Nephron (organoid): Measurements from ENCODE around the gene SIGLEC8.
"Not testable (repeated sequence)": the region's sequence is repeated elsewhere in the genome, so short reads cannot be mapped to it uniquely, and the experiment has no call there.

Source experiments
- H3K27ac Mint-ChIP-seq, 3 experiments: 2 replicates each; pipeline ENCODE4 v1.8.0; 2020; ENCODE audit warnings: mixed read lengths in 3 of 3, mild to moderate bottlenecking in 2 of 3, moderate library complexity in 1 of 3
- H3K27me3 Mint-ChIP-seq: 2 replicates; pipeline ENCODE4 v1.8.0; 2021; ENCODE audit warnings: low read depth, mild to moderate bottlenecking, moderate library complexity, mixed read lengths
- H3K36me3 Mint-ChIP-seq: 2 replicates; pipeline ENCODE4 v1.8.0; 2020; ENCODE audit warnings: low read depth, mixed read lengths
- H3K4me1 Mint-ChIP-seq: 2 replicates; pipeline ENCODE4 v1.8.0; 2020; ENCODE audit warnings: mixed read lengths
- H3K4me3 Mint-ChIP-seq, 3 experiments: 2 replicates each; pipeline ENCODE4 v1.8.0; 2020; ENCODE audit warnings: mild to moderate bottlenecking in 3 of 3, mixed read lengths in 3 of 3, moderate library complexity in 2 of 3
- H3K9me3 Mint-ChIP-seq: 2 replicates; pipeline ENCODE4 v1.8.0; 2020; ENCODE audit warnings: mixed read lengths
- TF ChIP-seq, protein P1 (sequence below), 3 experiments: fragments of 200-600 bp; sonication (generic); IDR thresholded peaks; one replicate each; pipeline ENCODE4 v1.5.0; 2021; ENCODE audit warnings: antibody characterized with exemption in 3 of 3; ENCODE audit not compliant: unreplicated experiment in 3 of 3

Gene SIGLEC8

DNA sequence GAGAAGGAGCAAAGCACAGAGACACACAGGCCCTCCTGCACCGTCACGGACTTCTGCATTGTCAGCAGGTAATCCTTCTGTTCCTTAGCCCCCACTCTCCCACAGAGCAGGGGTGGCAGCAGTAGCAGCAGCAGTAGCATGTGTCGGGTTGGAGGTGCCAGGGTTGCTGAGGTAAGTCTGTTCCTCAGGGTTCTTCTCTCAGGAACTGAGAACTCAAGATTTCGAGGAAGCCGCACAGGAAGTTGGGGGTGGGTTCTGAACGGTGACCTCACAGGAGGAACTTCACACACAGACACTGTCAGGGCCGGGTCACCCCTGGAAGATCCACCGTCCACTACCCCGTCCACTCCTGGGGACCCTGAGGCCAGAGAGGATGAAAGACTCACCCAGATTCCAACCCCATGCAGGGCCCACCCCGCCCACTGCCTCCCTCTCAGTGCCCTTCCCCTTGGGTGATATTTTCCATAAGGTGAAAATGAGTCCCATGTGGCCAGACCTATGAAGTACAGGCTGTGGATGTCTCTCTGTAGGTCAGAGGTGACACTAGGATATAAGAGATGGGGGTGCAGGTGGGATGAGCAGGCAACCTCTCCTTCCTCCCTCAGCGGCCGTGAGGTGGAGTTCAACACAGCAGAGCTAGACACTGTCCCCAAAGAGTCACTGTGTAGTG lies 43.5 kb upstream of the SIGLEC8 start, which contains the start of gene SIGLEC12:
Gene SIGLEC12, minus strand, starts transcription at position 207 of the 670 bp plus-strand sequence. Its CDS starts 67 bp downstream, at position 140.
- TF ChIP-seq, protein P1, sequence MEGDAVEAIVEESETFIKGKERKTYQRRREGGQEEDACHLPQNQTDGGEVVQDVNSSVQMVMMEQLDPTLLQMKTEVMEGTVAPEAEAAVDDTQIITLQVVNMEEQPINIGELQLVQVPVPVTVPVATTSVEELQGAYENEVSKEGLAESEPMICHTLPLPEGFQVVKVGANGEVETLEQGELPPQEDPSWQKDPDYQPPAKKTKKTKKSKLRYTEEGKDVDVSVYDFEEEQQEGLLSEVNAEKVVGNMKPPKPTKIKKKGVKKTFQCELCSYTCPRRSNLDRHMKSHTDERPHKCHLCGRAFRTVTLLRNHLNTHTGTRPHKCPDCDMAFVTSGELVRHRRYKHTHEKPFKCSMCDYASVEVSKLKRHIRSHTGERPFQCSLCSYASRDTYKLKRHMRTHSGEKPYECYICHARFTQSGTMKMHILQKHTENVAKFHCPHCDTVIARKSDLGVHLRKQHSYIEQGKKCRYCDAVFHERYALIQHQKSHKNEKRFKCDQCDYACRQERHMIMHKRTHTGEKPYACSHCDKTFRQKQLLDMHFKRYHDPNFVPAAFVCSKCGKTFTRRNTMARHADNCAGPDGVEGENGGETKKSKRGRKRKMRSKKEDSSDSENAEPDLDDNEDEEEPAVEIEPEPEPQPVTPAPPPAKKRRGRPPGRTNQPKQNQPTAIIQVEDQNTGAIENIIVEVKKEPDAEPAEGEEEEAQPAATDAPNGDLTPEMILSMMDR (IDR thresholded peaks at IDR 0.05; ENCODE audit: unreplicated experiment in 3 of 3) = no peak
- Mint-ChIP-seq H3K9me3 (peaks cover 20% of the 10 kb centered on the region), H3K27ac (no peak within 1 kb of the TSS), H3K4me1 (no peaks in the 10 kb centered on the region), H3K36me3 (no peaks in the 10 kb centered on the region), H3K4me3 (no peak within 1 kb of the TSS), H3K27me3 (peaks cover 3% of the 10 kb centered on the region)

DNA sequence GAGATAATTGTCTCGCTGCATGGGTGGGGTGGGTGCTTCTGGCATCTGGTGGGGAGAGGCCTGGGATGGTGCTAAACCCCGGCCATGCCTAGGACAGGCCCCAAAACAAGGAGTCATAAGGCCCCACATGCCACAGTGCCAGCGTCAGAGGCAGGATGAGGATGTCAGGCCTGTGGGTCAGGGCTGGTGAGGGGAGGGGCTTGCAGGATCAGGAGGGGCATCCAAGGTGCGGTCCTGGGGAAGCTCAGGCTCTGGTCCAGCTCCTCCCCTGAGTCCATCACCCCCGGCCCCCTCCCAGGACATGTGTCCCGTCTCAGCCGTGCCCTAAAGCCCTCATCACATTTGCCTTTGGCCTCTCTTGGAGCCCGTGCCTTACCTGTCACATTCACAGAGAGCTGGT lies 42.7 kb upstream of the SIGLEC8 start:
- not testable (repeated sequence) for H3K27me3 Mint-ChIP-seq, H3K4me1 Mint-ChIP-seq, H3K36me3 Mint-ChIP-seq, H3K27ac Mint-ChIP-seq, H3K4me3 Mint-ChIP-seq
- peaks cover 20% of the 10 kb centered on the region for H3K9me3 Mint-ChIP-seq

- TF ChIP-seq, protein P1 (IDR thresholded peaks at IDR 0.05; ENCODE audit: unreplicated experiment in 3 of 3) = no peak
- Mint-ChIP-seq H3K27ac (no peak overlapping the region), H3K27me3 (no peaks in the 10 kb centered on the region), H3K36me3 (no peaks in the 10 kb centered on the region), H3K9me3 (peaks cover 27% of the 10 kb centered on the region), H3K4me3 (no peak overlapping the region), H3K4me1 (no peaks in the 10 kb centered on the region)
Measured at GRCh38 chr19:51497666-51498065, 39.4 kb upstream of the SIGLEC8 start.

DNA sequence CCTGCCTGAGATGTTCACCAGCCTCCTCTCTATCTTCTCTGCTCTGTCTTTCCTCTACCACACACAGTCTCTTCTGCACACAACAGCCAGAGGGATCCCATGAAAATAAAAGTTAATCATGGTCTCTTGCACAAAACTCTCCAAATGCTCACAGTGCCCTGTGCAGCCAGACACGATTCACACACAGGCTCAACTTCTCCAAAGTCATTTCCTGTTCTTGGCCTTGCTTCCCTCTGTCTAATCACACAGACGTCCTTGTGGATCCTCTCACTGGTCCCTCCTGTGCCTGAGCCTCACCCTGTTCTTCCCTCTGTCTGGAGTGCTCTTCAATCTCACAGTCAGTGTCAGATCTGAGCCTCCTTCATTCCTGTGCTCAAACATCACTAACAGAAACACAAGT lies 35.5 kb upstream of the SIGLEC8 start:
- TF ChIP-seq, protein P1 (IDR thresholded peaks at IDR 0.05; ENCODE audit: unreplicated experiment in 3 of 3) = no peak
- Mint-ChIP-seq H3K36me3 (no peaks in the 10 kb centered on the region), H3K27me3 (no peaks in the 10 kb centered on the region), H3K9me3 (peaks cover 20% of the 10 kb centered on the region), H3K4me1 (no peaks in the 10 kb centered on the region), H3K27ac (no peak overlapping the region), H3K4me3 (no peak overlapping the region)

- Mint-ChIP-seq H3K36me3 (no peaks in the 10 kb centered on the region), H3K27me3 (no peaks in the 10 kb centered on the region), H3K4me3 (no peak overlapping the region), H3K4me1 (no peaks in the 10 kb centered on the region), H3K9me3 (peaks cover 12% of the 10 kb centered on the region), H3K27ac (no peak overlapping the region)
- TF ChIP-seq, protein P1 (IDR thresholded peaks at IDR 0.05; ENCODE audit: unreplicated experiment in 3 of 3) = no peak
Measured at GRCh38 chr19:51491586-51491985, 33.3 kb upstream of the SIGLEC8 start.

- no peaks in the 10 kb centered on the region for H3K36me3 Mint-ChIP-seq
- H3K4me3 Mint-ChIP-seq = no peak overlapping the region
- no peaks in the 10 kb centered on the region for H3K27me3 Mint-ChIP-seq
- H3K4me1 Mint-ChIP-seq = no peaks in the 10 kb centered on the region
- TF ChIP-seq, protein P1 (IDR thresholded peaks at IDR 0.05; ENCODE audit: unreplicated experiment in 3 of 3) = no peak
- H3K27ac Mint-ChIP-seq = no peak overlapping the region
- H3K9me3 Mint-ChIP-seq = peaks cover 14% of the 10 kb centered on the region
Measured at GRCh38 chr19:51490676-51491075, 32.4 kb upstream of the SIGLEC8 start.
